MM.1S (cell line): ENCODE data around the gene NAPA.

Experiments
- DNase-seq: peaks from one replicate; pipeline ENCODE4 v3.0.0-alpha.2; 2015
- H2AFZ ChIP-seq: fragments of 300-600 bp; sonication (generic); 2 replicates; pipeline ENCODE4 v1.6.0; 2016; ENCODE audit warnings: antibody characterized with exemption, low read length
- H3F3A ChIP-seq: fragments of 300-600 bp; sonication (generic); 2 replicates; pipeline ENCODE4 v1.6.1; 2016; ENCODE audit warnings: mild to moderate bottlenecking, antibody characterized with exemption, low read length, moderate library complexity, mixed read lengths; ENCODE audit not compliant: insufficient read depth
- H3K27ac ChIP-seq: fragments of 300-600 bp; sonication (generic); 2 replicates; pipeline ENCODE4 v1.5.1; 2016; ENCODE audit warnings: mild to moderate bottlenecking, low read length
- H3K27me3 ChIP-seq: fragments of 300-600 bp; sonication (generic); replicated peaks from 2 replicates; pipeline ENCODE4 v1.6.0; 2016; ENCODE audit warnings: low read length; ENCODE audit not compliant: insufficient read depth
- H3K36me3 ChIP-seq: fragments of 300-600 bp; sonication (generic); replicated peaks from 2 replicates; pipeline ENCODE4 v1.6.1; 2016; ENCODE audit warnings: mild to moderate bottlenecking, low read length, mixed read lengths; ENCODE audit not compliant: insufficient read depth
- H3K4me1 ChIP-seq: fragments of 300-600 bp; sonication (generic); 2 replicates; pipeline ENCODE4 v1.6.1; 2016; ENCODE audit warnings: low read length, mixed read lengths
- H3K4me2 ChIP-seq: fragments of 300-600 bp; sonication (generic); 2 replicates; pipeline ENCODE4 v1.6.0; 2016; ENCODE audit warnings: low read depth, low read length
- H3K4me3 ChIP-seq: fragments of 300-600 bp; sonication (generic); 2 replicates; pipeline ENCODE4 v1.5.1; 2016; ENCODE audit warnings: low read length, mixed read lengths
- H3K79me2 ChIP-seq: fragments of 300-600 bp; sonication (generic); 2 replicates; pipeline ENCODE4 v1.6.1; 2016; ENCODE audit warnings: mixed run types, low read length, mixed read lengths
- H3K9ac ChIP-seq: fragments of 300-600 bp; sonication (generic); 2 replicates; pipeline ENCODE4 v1.6.1; 2016; ENCODE audit warnings: low read length, mixed read lengths
- H3K9me2 ChIP-seq: fragments of 300-600 bp; sonication (generic); replicated peaks from 2 replicates; pipeline ENCODE4 v1.6.1; 2016; ENCODE audit warnings: mild to moderate bottlenecking, low read length, mixed read lengths; ENCODE audit not compliant: insufficient read depth
- H3K9me3 ChIP-seq: fragments of 300-600 bp; sonication (generic); replicated peaks from 2 replicates; pipeline ENCODE4 v1.6.1; 2016; ENCODE audit warnings: mild to moderate bottlenecking, low read length, mixed read lengths; ENCODE audit not compliant: insufficient read depth
- H4K20me1 ChIP-seq: fragments of 300-600 bp; sonication (generic); 2 replicates; pipeline ENCODE4 v1.6.1; 2016; ENCODE audit warnings: mild to moderate bottlenecking, low read length, moderate library complexity, mixed read lengths; ENCODE audit not compliant: insufficient read depth
- CTCF ChIP-seq: fragments of 300-600 bp; sonication (generic); IDR thresholded peaks from 2 replicates; pipeline ENCODE4 v1.5.1; 2016; ENCODE audit warnings: antibody characterized with exemption, low read length, mixed read lengths
- EZH2 ChIP-seq: fragments of 300-600 bp; sonication (generic); optimal IDR thresholded peaks from 2 replicates; pipeline ENCODE3; 2017; ENCODE audit warnings: low read depth, mild to moderate bottlenecking, antibody characterized with exemption, low read length, mixed read lengths
- EZH2phosphoT487 ChIP-seq: fragments of 300-600 bp; sonication (generic); IDR thresholded peaks from 2 replicates; pipeline ENCODE4 v1.6.1; 2018; ENCODE audit warnings: antibody characterized with exemption, low read length

NAPA gene

GRCh38 chr19:47542030-47542475, 27.2 kb upstream of the NAPA start:
- Histone ChIP-seq H3K4me2 (no peak overlapping the region), H2AFZ (no peak overlapping the region), H3K36me3 (no peaks in the 10 kb centered on the region), H3K27me3 (peaks cover 50% of the 10 kb centered on the region), H3K4me1 (no peaks in the 10 kb centered on the region), H3K27ac (no peak overlapping the region), H3K4me3 (no peak overlapping the region), H4K20me1 (no peaks in the 10 kb centered on the region), H3F3A (no peaks in the 10 kb centered on the region), H3K9me2 (no peaks in the 10 kb centered on the region), H3K9me3 (no peaks in the 10 kb centered on the region), H3K9ac (no peak overlapping the region), H3K79me2 (no peaks in the 10 kb centered on the region)
- no peak for DNase-seq
- TF ChIP-seq CTCF, result no peak
- TF ChIP-seq EZH2, result no peak
- TF ChIP-seq EZH2phosphoT487, result no peak

GRCh38 chr19:47541518-47541917, 26.7 kb upstream of the NAPA start:
- TF ChIP-seq EZH2phosphoT487 (no peak), CTCF (no peak), EZH2 (no peak)
- Histone ChIP-seq H3K27ac (no peak overlapping the region), H3K4me2 (no peak overlapping the region), H3K27me3 (peaks cover 46% of the 10 kb centered on the region), H4K20me1 (no peaks in the 10 kb centered on the region), H3K9me2 (no peaks in the 10 kb centered on the region), H3K9me3 (no peaks in the 10 kb centered on the region), H2AFZ (no peak overlapping the region), H3K4me3 (no peak overlapping the region), H3F3A (no peaks in the 10 kb centered on the region), H3K79me2 (no peaks in the 10 kb centered on the region), H3K9ac (no peak overlapping the region), H3K4me1 (no peaks in the 10 kb centered on the region), H3K36me3 (no peaks in the 10 kb centered on the region)
- no peak for DNase-seq

GRCh38 chr19:47540748-47541147, 25.9 kb upstream of the NAPA start:
- Histone ChIP-seq H3K9me3 (no peaks in the 10 kb centered on the region), H3K27ac (no peak overlapping the region), H2AFZ (no peak overlapping the region), H3K9me2 (no peaks in the 10 kb centered on the region), H4K20me1 (no peaks in the 10 kb centered on the region), H3K4me3 (no peak overlapping the region), H3K9ac (no peak overlapping the region), H3K27me3 (peaks cover 42% of the 10 kb centered on the region), H3K79me2 (no peaks in the 10 kb centered on the region), H3K36me3 (no peaks in the 10 kb centered on the region), H3K4me2 (no peak overlapping the region), H3F3A (no peaks in the 10 kb centered on the region), H3K4me1 (no peaks in the 10 kb centered on the region)
- no peak for DNase-seq
- TF ChIP-seq CTCF (peak; percentile 24), EZH2phosphoT487 (no peak)
